HepG2 (cell line): ENCODE data around the gene SRCAP. TPM values are rescaled to one million over a fixed set of nuclear protein-coding genes. Genes with fewer than 3 reads are reported as not detected.

Experiments
- CBFB ChIP-seq: sonication (generic); formaldehyde crosslinking; IDR thresholded peaks from 2 replicates; pipeline ENCODE4 v1.4.0; 2020; ENCODE audit warnings: missing genetic modification reagents
- CBX5 ChIP-seq: sonication (generic); formaldehyde crosslinking; IDR thresholded peaks from 2 replicates; pipeline ENCODE4 v1.4.0; 2020; ENCODE audit warnings: missing genetic modification reagents, borderline replicate concordance
- FOXA3 ChIP-seq: IDR thresholded peaks from 2 replicates; pipeline ENCODE4 v1.6.1; 2016; ENCODE audit warnings: missing genetic modification reagents, missing compliant biosample characterization
- FOXP1 ChIP-seq, 2 experiments: fragments of 450-650 bp in 1 of 2; IDR thresholded peaks; 2 replicates each; pipeline ENCODE4 v1.6.1; 2017 to 2018; ENCODE audit warnings: antibody characterized with exemption in 1 of 2
- HOXA3 ChIP-seq: sonication (generic); formaldehyde crosslinking; IDR thresholded peaks from 2 replicates; pipeline ENCODE4 v1.5.0; 2020; ENCODE audit warnings: missing genetic modification reagents
- MTA1 ChIP-seq: sonication (generic); formaldehyde crosslinking; IDR thresholded peaks from 2 replicates; pipeline ENCODE4 v1.4.0; 2020; ENCODE audit warnings: missing genetic modification reagents, mild to moderate bottlenecking, borderline replicate concordance
- MXD4 ChIP-seq: IDR thresholded peaks from 2 replicates; pipeline ENCODE4 v1.6.1; 2016; ENCODE audit warnings: mild to moderate bottlenecking, missing biosample characterization, missing genetic modification reagents
- NFRKB ChIP-seq: fragments of 450-650 bp; IDR thresholded peaks from 2 replicates; pipeline ENCODE4 v1.6.1; 2017
- NFYC ChIP-seq: IDR thresholded peaks from 2 replicates; pipeline ENCODE4 v1.6.1; 2016; ENCODE audit warnings: missing genetic modification reagents, missing compliant biosample characterization
- PCBP1 ChIP-seq: fragments of 200-400 bp; formaldehyde crosslinking; IDR thresholded peaks from 2 replicates; pipeline ENCODE4 v1.6.1; 2017; ENCODE audit warnings: mild to moderate bottlenecking, low read depth, low read length, borderline replicate concordance
- SP4 ChIP-seq: sonication (generic); formaldehyde crosslinking; IDR thresholded peaks from 2 replicates; pipeline ENCODE4 v1.8.1; 2023; ENCODE audit warnings: mild to moderate bottlenecking, missing genetic modification reagents
- TSC22D2 ChIP-seq: sonication (generic); formaldehyde crosslinking; IDR thresholded peaks from 2 replicates; pipeline ENCODE4 v1.5.1; 2020; ENCODE audit warnings: missing genetic modification reagents, mild to moderate bottlenecking, borderline replicate concordance
- ZNF333 ChIP-seq: sonication (generic); formaldehyde crosslinking; IDR thresholded peaks from 2 replicates; pipeline ENCODE4 v1.4.0; 2020; ENCODE audit warnings: mild to moderate bottlenecking, missing genetic modification reagents, borderline replicate concordance
- ZNF354B ChIP-seq: sonication (generic); formaldehyde crosslinking; IDR thresholded peaks from 2 replicates; pipeline ENCODE4 v1.8.0; 2022; ENCODE audit warnings: mild to moderate bottlenecking, missing genetic modification reagents
- ZNF460 ChIP-seq: sonication (generic); formaldehyde crosslinking; IDR thresholded peaks from 2 replicates; pipeline ENCODE4 v1.5.1; 2020; ENCODE audit warnings: missing genetic modification reagents, mild to moderate bottlenecking, borderline replicate concordance
- ZNF468 ChIP-seq: sonication (generic); formaldehyde crosslinking; IDR thresholded peaks from 2 replicates; pipeline ENCODE4 v1.8.0; 2022; ENCODE audit warnings: mild to moderate bottlenecking, moderate library complexity, missing genetic modification reagents
- ZNF510 ChIP-seq: sonication (generic); formaldehyde crosslinking; IDR thresholded peaks from 2 replicates; pipeline ENCODE4 v1.4.0; 2020; ENCODE audit warnings: low read depth, mild to moderate bottlenecking, missing genetic modification reagents
- ZNF549 ChIP-seq: sonication (generic); formaldehyde crosslinking; IDR thresholded peaks from 2 replicates; pipeline ENCODE4 v1.5.0; 2020; ENCODE audit warnings: missing genetic modification reagents
- ZNF761 ChIP-seq: sonication (generic); formaldehyde crosslinking; conservative IDR thresholded peaks from 2 replicates; pipeline ENCODE4 v1.4.0; 2020; ENCODE audit warnings: mild to moderate bottlenecking, missing genetic modification reagents
- ZNF850 ChIP-seq: sonication (generic); formaldehyde crosslinking; conservative IDR thresholded peaks from 2 replicates; pipeline ENCODE4 v1.9.0; 2021; ENCODE audit warnings: mild to moderate bottlenecking, missing genetic modification reagents
- polyA plus RNA-seq, 8 experiments: library from polyadenylated mRNA; depleted of rRNA in 3 of 8; stranded (reverse) in 7 of 8; unstranded in 1 of 8; fragments of >200 nt; fragmentation: Illumina TruSeq in 4 of 8; extraction: Trizol in 4 of 8; gene quantifications; 2 replicates each; pipeline versions ENCODE4 v1.2.1 to v1.2.3, GENCODE V29; 2011 to 2016; ENCODE audit warnings: low read depth in 4 of 8, missing spikeins in 1 of 8, mixed read lengths in 1 of 8; ENCODE audit not compliant: insufficient read depth in 1 of 8
- total RNA-seq, 5 experiments: library from RNA; depleted of rRNA; stranded (reverse); fragments of >200 nt; fragmentation: Illumina TruSeq; extraction: Trizol; gene quantifications; 2 replicates each; pipeline ENCODE4 v1.2.3, GENCODE V29; 2016; ENCODE audit warnings: low read depth in 1 of 5
- TF ChIP-seq, protein P1 (sequence below): sonication (generic); formaldehyde crosslinking; IDR thresholded peaks from 2 replicates; pipeline ENCODE4 v1.5.1; 2020; ENCODE audit warnings: mild to moderate bottlenecking, missing genetic modification reagents
- TF ChIP-seq, protein P2 (sequence below): sonication (generic); formaldehyde crosslinking; IDR thresholded peaks from 2 replicates; pipeline ENCODE4 v1.9.0; 2022; ENCODE audit warnings: missing genetic modification reagents, mild to moderate bottlenecking, borderline replicate concordance
- TF ChIP-seq, protein P3 (sequence below): sonication (generic); formaldehyde crosslinking; IDR thresholded peaks from 2 replicates; pipeline ENCODE4 v1.4.0; 2020; ENCODE audit warnings: low read depth, missing genetic modification reagents

Gene SRCAP
- total and polyA plus RNA-seq, 2 of the 13 experiments (the other 11 are each of a cell fraction or from before 2014, with no cell fraction given): 4.9 to 9.0 TPM

DNA sequence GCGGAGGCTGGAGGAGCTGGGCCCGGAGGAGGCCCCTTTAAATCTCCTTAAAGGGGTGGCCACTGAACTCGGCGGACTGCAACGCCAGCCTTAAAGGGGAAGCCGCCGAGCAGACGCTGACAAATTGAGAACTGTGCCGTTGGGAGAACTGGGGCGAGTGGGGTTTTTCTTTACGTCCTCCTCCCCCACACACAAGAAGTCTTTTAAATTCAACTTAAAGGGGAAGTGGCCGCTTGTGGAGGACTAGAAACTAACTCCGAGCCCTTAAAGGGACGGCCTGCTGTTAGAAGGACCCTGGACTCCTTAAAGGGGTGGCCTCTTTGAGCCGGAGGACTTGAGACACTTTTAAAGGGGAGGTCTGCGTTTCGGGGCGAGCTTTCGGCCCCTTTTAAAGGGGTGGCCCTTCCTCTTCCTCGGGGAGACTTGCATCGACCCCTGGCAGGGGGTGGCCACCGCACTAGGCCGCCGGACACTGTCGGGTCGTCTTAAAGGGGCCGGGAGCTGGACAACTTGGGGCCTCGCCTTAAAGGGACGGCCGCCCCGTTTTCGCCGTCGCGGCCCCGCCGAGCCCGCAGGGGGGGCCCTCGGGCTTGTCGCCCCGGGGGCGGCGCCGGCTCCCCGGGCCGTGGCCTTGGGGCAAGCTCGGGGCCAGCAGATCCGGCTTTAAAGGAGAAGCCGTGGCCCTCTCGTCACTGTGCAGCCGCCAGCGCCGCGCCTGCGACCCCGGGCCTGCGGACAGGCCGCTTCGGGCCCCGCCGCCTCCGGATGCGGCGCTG, 40.1 kb upstream of the SRCAP start (continued):
- no peak for TF ChIP-seq ZNF460 (CRISPR knock-in tag)
- no peak for TF ChIP-seq PCBP1
- TF ChIP-seq, protein P1, sequence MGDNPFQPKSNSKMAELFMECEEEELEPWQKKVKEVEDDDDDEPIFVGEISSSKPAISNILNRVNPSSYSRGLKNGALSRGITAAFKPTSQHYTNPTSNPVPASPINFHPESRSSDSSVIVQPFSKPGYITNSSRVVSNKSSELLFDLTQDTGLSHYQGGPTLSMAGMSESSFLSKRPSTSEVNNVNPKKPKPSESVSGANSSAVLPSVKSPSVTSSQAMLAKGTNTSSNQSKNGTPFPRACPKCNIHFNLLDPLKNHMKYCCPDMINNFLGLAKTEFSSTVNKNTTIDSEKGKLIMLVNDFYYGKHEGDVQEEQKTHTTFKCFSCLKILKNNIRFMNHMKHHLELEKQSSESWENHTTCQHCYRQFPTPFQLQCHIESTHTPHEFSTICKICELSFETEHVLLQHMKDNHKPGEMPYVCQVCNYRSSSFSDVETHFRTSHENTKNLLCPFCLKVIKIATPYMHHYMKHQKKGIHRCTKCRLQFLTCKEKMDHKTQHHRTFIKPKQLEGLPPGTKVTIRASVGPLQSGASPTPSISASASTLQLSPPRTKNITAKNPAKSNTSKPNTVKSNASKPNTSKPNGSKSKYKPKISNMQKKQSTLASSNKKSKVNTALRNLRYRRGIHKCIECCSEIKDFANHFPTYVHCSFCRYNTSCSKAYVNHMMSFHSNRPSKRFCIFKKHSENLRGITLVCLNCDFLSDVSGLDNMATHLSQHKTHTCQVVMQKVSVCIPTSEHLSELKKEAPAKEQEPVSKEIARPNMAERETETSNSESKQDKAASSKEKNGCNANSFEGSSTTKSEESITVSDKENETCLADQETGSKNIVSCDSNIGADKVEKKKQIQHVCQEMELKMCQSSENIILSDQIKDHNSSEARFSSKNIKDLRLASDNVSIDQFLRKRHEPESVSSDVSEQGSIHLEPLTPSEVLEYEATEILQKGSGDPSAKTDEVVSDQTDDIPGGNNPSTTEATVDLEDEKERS (CRISPR knock-in tag): no peak
- TF ChIP-seq CBFB (CRISPR knock-in tag): no peak
- no peak for TF ChIP-seq FOXA3 (CRISPR knock-in tag)
- TF ChIP-seq ZNF510 (CRISPR knock-in tag): no peak
- no peak for TF ChIP-seq ZNF549 (CRISPR knock-in tag)
- no peak for TF ChIP-seq MTA1 (CRISPR knock-in tag)
- no peak for TF ChIP-seq CBX5 (CRISPR knock-in tag)
- TF ChIP-seq ZNF354B (CRISPR knock-in tag): no peak
- 0 out of 2 replicates have a peak, but pooled peaks have one; percentile 6 for TF ChIP-seq TSC22D2 (CRISPR knock-in tag)
- no peak for TF ChIP-seq ZNF761 (CRISPR knock-in tag)
- TF ChIP-seq ZNF468 (CRISPR knock-in tag): no peak
- TF ChIP-seq FOXP1 (IDR thresholded peaks at IDR 0.05): no peak
- TF ChIP-seq FOXP1 (CRISPR knock-in tag; IDR thresholded peaks at IDR 0.05): 0 out of 2 replicates have a peak, but pooled peaks have one; percentile 3
- no peak for TF ChIP-seq ZNF850 (CRISPR knock-in tag)
- no peak for TF ChIP-seq NFRKB
- TF ChIP-seq, protein P2, sequence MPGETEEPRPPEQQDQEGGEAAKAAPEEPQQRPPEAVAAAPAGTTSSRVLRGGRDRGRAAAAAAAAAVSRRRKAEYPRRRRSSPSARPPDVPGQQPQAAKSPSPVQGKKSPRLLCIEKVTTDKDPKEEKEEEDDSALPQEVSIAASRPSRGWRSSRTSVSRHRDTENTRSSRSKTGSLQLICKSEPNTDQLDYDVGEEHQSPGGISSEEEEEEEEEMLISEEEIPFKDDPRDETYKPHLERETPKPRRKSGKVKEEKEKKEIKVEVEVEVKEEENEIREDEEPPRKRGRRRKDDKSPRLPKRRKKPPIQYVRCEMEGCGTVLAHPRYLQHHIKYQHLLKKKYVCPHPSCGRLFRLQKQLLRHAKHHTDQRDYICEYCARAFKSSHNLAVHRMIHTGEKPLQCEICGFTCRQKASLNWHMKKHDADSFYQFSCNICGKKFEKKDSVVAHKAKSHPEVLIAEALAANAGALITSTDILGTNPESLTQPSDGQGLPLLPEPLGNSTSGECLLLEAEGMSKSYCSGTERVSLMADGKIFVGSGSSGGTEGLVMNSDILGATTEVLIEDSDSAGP (CRISPR knock-in tag): peak; percentile 99
- TF ChIP-seq SP4 (CRISPR knock-in tag): no peak
- no peak for TF ChIP-seq NFYC (CRISPR knock-in tag)
- TF ChIP-seq MXD4: no peak
- TF ChIP-seq, protein P3, sequence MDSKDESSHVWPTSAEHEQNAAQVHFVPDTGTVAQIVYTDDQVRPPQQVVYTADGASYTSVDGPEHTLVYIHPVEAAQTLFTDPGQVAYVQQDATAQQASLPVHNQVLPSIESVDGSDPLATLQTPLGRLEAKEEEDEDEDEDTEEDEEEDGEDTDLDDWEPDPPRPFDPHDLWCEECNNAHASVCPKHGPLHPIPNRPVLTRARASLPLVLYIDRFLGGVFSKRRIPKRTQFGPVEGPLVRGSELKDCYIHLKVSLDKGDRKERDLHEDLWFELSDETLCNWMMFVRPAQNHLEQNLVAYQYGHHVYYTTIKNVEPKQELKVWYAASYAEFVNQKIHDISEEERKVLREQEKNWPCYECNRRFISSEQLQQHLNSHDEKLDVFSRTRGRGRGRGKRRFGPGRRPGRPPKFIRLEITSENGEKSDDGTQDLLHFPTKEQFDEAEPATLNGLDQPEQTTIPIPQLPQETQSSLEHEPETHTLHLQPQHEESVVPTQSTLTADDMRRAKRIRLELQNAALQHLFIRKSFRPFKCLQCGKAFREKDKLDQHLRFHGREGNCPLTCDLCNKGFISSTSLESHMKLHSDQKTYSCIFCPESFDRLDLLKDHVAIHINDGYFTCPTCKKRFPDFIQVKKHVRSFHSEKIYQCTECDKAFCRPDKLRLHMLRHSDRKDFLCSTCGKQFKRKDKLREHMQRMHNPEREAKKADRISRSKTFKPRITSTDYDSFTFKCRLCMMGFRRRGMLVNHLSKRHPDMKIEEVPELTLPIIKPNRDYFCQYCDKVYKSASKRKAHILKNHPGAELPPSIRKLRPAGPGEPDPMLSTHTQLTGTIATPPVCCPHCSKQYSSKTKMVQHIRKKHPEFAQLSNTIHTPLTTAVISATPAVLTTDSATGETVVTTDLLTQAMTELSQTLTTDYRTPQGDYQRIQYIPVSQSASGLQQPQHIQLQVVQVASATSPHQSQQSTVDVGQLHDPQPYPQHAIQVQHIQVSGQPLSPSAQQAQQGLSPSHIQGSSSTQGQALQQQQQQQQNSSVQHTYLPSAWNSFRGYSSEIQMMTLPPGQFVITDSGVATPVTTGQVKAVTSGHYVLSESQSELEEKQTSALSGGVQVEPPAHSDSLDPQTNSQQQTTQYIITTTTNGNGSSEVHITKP (CRISPR knock-in tag): no peak
- peak; percentile 17; the same call in 1 of the 2 replicates for TF ChIP-seq HOXA3
- TF ChIP-seq ZNF333 (CRISPR knock-in tag): no peak
